HepG2 (cell line): ENCODE results near the gene SMARCC1. TPM values are rescaled to one million over a fixed set of nuclear protein-coding genes. Genes with fewer than 3 reads are reported as not detected.
A peak's percentile ranks its signal among the peaks of the same experiment; 100 is the strongest.

ENCODE experiments used
- ATAC-seq: fragments of 200-7000 bp; cut with Tn5 transposase; 3 replicates; pipeline ENCODE4 v1.9.1; 2020; ENCODE audit warnings: mild to moderate bottlenecking, moderate library complexity
- BruUV-seq: library from RNA; stranded (reverse); fragments of 400-500 nt; replicated peaks from 2 replicates; lab custom pipeline; 2021; lab: Mats Ljungman, UMichigan
- CTCF ChIA-PET: fragments of 300-600 bp; formaldehyde crosslinking; extraction: SDS; loops from one replicate; lab custom pipeline; 2021; ENCODE audit warnings: low total read pairs, inconsistent platforms, low intra/inter-chr PET ratio; lab: Yijun Ruan, JAX
- POLR2A ChIA-PET: fragments of 350-600 bp; sonication (Branson Sonifier 250); formaldehyde crosslinking; loops from one replicate; lab custom pipeline; 2020; ENCODE audit warnings: antibody characterized with exemption, inconsistent platforms; lab: Yijun Ruan, JAX
- DNase-seq: peaks from one replicate; pipeline ENCODE4 v3.0.0-alpha.2; 2015; ENCODE audit warnings: low spot score
- FAIRE-seq: peaks from 3 replicates; lab custom pipeline; 2011; peaks lifted over from hg19 to GRCh38; lab: Jason Lieb, UNC
- H2AFZ ChIP-seq: one replicate; pipeline ENCODE4 v1.6.1; 2011; ENCODE audit warnings: low read length, inconsistent platforms
- H3K27ac ChIP-seq: fragments of 300-600 bp; 3 replicates; pipeline ENCODE4 v1.8.0; 2011; ENCODE audit warnings: mixed run types, mild to moderate bottlenecking, mixed read lengths, low read length, inconsistent platforms; ENCODE audit not compliant: insufficient read depth; ENCODE audit errors: extremely low read length
- H3K27me3 ChIP-seq, 2 experiments: fragments of 200-600 bp in 1 of 2; 2 replicates in 1 of 2; 3 replicates in 1 of 2; pipeline versions ENCODE4 v1.6.0 to v1.8.0; 2011; ENCODE audit warnings: low read length in 2 of 2, mild to moderate bottlenecking in 2 of 2, moderate library complexity in 2 of 2, inconsistent platforms in 1 of 2; ENCODE audit not compliant: insufficient read depth in 2 of 2, control insufficient read depth in 1 of 2
- H3K36me3 ChIP-seq, 2 experiments: fragments of 200-600 bp in 1 of 2; replicated peaks in 1 of 2; 2 replicates in 1 of 2; 3 replicates in 1 of 2; pipeline versions ENCODE4 v1.5.1 to v1.8.0; 2011; ENCODE audit warnings: low read length in 2 of 2, inconsistent platforms in 1 of 2; ENCODE audit not compliant: insufficient read depth in 2 of 2, control insufficient read depth in 1 of 2
- H3K4me1 ChIP-seq: 2 replicates; pipeline ENCODE4 v1.5.1; 2012; ENCODE audit warnings: low read length, inconsistent platforms; ENCODE audit not compliant: insufficient read depth
- H3K4me2 ChIP-seq: 2 replicates; pipeline ENCODE4 v1.6.0; 2011; ENCODE audit warnings: low read depth, low read length, inconsistent platforms
- H3K4me3 ChIP-seq, 3 experiments: fragments of 200-600 bp in 1 of 3; sonication (generic), shearing (Covaris generic) in 1 of 3; replicated peaks in 1 of 3; 2 replicates each; pipeline ENCODE4 v1.5.1; 2011 to 2016; ENCODE audit warnings: low read length in 3 of 3, inconsistent platforms in 2 of 3, low read depth in 2 of 3, mild to moderate bottlenecking in 2 of 3, control low read depth in 1 of 3, mixed read lengths in 1 of 3; ENCODE audit not compliant: insufficient read depth in 1 of 3
- H3K79me2 ChIP-seq: one replicate; pipeline ENCODE4 v1.6.1; 2011; ENCODE audit warnings: low read length, inconsistent platforms; ENCODE audit not compliant: insufficient read depth
- H3K9ac ChIP-seq: 2 replicates; pipeline ENCODE4 v1.6.0; 2011; ENCODE audit warnings: mild to moderate bottlenecking, low read depth, low read length, inconsistent platforms; ENCODE audit not compliant: insufficient read depth
- H3K9me3 ChIP-seq: 2 replicates; pipeline ENCODE4 v1.5.1; 2012; ENCODE audit warnings: mild to moderate bottlenecking, low read length
- H4K20me1 ChIP-seq: 2 replicates; pipeline ENCODE4 v1.6.0; 2011; ENCODE audit warnings: inconsistent platforms, mild to moderate bottlenecking, low read length, moderate library complexity; ENCODE audit not compliant: insufficient read depth
- ASH2L ChIP-seq: fragments of 300-600, 200-600 bp; sonication (generic); IDR thresholded peaks from 2 replicates; pipeline ENCODE4 v1.7.0; 2017; ENCODE audit warnings: low read depth, mild to moderate bottlenecking, moderate library complexity, mixed read lengths, low read length; ENCODE audit not compliant: insufficient read length
- HOXA3 ChIP-seq: sonication (generic); formaldehyde crosslinking; IDR thresholded peaks from 2 replicates; pipeline ENCODE4 v1.5.0; 2020; ENCODE audit warnings: missing genetic modification reagents
- HOXA5 ChIP-seq: sonication (generic); formaldehyde crosslinking; IDR thresholded peaks from 2 replicates; pipeline ENCODE4 v1.4.0; 2020; ENCODE audit warnings: missing genetic modification reagents
- ZNF225 ChIP-seq: sonication (generic); formaldehyde crosslinking; IDR thresholded peaks from 2 replicates; pipeline ENCODE4 v1.4.0; 2020; ENCODE audit warnings: mild to moderate bottlenecking, missing genetic modification reagents
- ZNF83 ChIP-seq: sonication (generic); formaldehyde crosslinking; IDR thresholded peaks from 2 replicates; pipeline ENCODE4 v1.4.0; 2020; ENCODE audit warnings: missing genetic modification reagents, mild to moderate bottlenecking, borderline replicate concordance
- ZSCAN22 ChIP-seq: sonication (generic); formaldehyde crosslinking; IDR thresholded peaks from 2 replicates; pipeline ENCODE4 v1.4.0; 2020; ENCODE audit warnings: mild to moderate bottlenecking, missing genetic modification reagents
- WGBS: methylation state at CpG from one replicate; pipeline ENCODE4 v1.1.6; 2017; ENCODE audit warnings: low lambda C conversion rate; 5-methylcytosine and 5-hydroxymethylcytosine counted together
- in situ Hi-C: cut with HindIII; loops from 2 replicates; pipeline ENCODE4 v1.10.0; 2017; ENCODE audit warnings: low pct_unique_long_range_greater_than_20kb; ENCODE audit not compliant: extremely low pct_ligation_motif_present
- intact Hi-C: fragments of 100-400 bp; cut with micrococcal nuclease; formaldehyde crosslinking; loops from one replicate; pipeline ENCODE4 v1.10.0; 2022; ENCODE audit not compliant: unreplicated experiment
- polyA plus RNA-seq, 8 experiments: library from polyadenylated mRNA; depleted of rRNA in 3 of 8; stranded (reverse) in 7 of 8; unstranded in 1 of 8; fragments of >200 nt; fragmentation: Illumina TruSeq in 4 of 8; extraction: Trizol in 4 of 8; gene quantifications; 2 replicates each; pipeline versions ENCODE4 v1.2.1 to v1.2.3, GENCODE V29; 2011 to 2016; ENCODE audit warnings: low read depth in 4 of 8, missing spikeins in 1 of 8, mixed read lengths in 1 of 8; ENCODE audit not compliant: insufficient read depth in 1 of 8
- total RNA-seq, 5 experiments: library from RNA; depleted of rRNA; stranded (reverse); fragments of >200 nt; fragmentation: Illumina TruSeq; extraction: Trizol; gene quantifications; 2 replicates each; pipeline ENCODE4 v1.2.3, GENCODE V29; 2016; ENCODE audit warnings: low read depth in 1 of 5
- TF ChIP-seq, protein P1 (sequence below): sonication (generic); formaldehyde crosslinking; conservative IDR thresholded peaks from 2 replicates; pipeline ENCODE4 v1.8.1; 2023; ENCODE audit warnings: missing genetic modification reagents
- TF ChIP-seq, protein P2 (sequence below): IDR thresholded peaks from 2 replicates; pipeline ENCODE4 v1.6.1; 2016; ENCODE audit warnings: missing compliant biosample characterization, missing genetic modification reagents, borderline replicate concordance
- TF ChIP-seq, protein P3 (sequence below): sonication (generic); formaldehyde crosslinking; IDR thresholded peaks from 2 replicates; pipeline ENCODE4 v1.4.0; 2020; ENCODE audit warnings: missing genetic modification reagents, low read depth, mild to moderate bottlenecking, borderline replicate concordance

SMARCC1 gene
- total and polyA plus RNA-seq, 2 of the 13 experiments (the other 11 are each of a cell fraction or from before 2014, with no cell fraction given) = 47.9 to 58.4 TPM

DNA sequence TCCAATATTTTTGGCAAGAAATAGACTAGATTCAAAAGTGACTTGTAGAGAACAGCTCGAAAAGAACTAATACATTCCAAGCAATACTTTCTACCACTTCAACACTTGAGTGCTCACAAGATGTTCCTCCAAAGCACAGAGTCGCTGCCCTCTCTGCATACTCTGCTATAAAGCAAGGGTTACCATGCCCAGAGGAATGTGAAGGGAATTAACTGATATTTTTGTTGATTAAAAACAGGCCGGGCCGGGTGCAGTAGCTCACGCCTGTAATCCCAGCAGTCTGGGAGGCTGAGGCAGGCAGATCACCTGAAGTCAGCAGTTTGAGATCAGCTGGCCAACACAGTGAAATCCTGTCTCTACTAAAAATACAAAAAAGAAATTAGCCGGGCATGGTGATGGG, 145.5 kb downstream of the SMARCC1 start (continued):
- TF ChIP-seq ZNF225 (CRISPR knock-in tag) (no peak), HOXA5 (CRISPR knock-in tag) (no peak)

DNA sequence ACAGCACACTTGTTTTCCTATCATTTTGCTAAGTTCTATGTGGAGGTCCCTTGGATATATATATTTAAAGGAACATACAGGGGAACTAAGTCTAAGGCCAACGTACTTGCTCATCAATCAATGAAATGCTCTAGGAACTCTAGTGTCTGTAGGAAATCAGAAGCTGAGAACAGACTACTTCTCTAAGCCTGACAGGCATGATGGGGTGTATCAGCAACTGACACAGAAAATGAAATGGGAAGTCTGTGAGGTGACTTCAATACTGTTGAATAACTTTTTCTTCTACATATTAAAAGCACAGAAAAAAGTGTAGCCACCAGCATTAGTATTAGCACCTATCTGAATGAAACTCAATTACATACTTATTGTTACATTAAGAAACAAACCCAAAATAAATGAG, 146.2 kb downstream of the SMARCC1 start:
- Histone ChIP-seq H3K4me1 (peaks cover 11% of the 10 kb centered on the region; the same call in 1 of the 2 replicates), H3K4me3 (no peak overlapping the region), H3K36me3 (peaks cover 33 to 81% of the 10 kb centered on the region in 2 experiments), H3K79me2 (no peaks in the 10 kb centered on the region), H3K27me3 (no peaks in the 10 kb centered on the region), H3K27ac (no peak overlapping the region), H4K20me1 (no peaks in the 10 kb centered on the region), H3K9me3 (no peaks in the 10 kb centered on the region), H2AFZ (no peak overlapping the region), H3K9ac (no peak overlapping the region), H3K4me2 (no peak overlapping the region)
- intact Hi-C loops (no loop called here), in situ Hi-C loops (no loop called here)
- FAIRE-seq (no peak), DNase-seq (no peak), ATAC-seq (no peak)
- TSS peak; percentile 33 for BruUV-seq
- ChIA-PET POLR2A (no interaction called here), CTCF (no interaction called here)
- TF ChIP-seq ZSCAN22 = no peak
- TF ChIP-seq, protein P1, sequence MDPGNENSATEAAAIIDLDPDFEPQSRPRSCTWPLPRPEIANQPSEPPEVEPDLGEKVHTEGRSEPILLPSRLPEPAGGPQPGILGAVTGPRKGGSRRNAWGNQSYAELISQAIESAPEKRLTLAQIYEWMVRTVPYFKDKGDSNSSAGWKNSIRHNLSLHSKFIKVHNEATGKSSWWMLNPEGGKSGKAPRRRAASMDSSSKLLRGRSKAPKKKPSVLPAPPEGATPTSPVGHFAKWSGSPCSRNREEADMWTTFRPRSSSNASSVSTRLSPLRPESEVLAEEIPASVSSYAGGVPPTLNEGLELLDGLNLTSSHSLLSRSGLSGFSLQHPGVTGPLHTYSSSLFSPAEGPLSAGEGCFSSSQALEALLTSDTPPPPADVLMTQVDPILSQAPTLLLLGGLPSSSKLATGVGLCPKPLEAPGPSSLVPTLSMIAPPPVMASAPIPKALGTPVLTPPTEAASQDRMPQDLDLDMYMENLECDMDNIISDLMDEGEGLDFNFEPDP (CRISPR knock-in tag) = no peak
- no peak for TF ChIP-seq HOXA3 (CRISPR knock-in tag)
- no peak for TF ChIP-seq ASH2L
- TF ChIP-seq, protein P2, sequence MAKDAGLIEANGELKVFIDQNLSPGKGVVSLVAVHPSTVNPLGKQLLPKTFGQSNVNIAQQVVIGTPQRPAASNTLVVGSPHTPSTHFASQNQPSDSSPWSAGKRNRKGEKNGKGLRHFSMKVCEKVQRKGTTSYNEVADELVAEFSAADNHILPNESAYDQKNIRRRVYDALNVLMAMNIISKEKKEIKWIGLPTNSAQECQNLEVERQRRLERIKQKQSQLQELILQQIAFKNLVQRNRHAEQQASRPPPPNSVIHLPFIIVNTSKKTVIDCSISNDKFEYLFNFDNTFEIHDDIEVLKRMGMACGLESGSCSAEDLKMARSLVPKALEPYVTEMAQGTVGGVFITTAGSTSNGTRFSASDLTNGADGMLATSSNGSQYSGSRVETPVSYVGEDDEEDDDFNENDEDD (CRISPR knock-in tag) = no peak
- TF ChIP-seq, protein P3, sequence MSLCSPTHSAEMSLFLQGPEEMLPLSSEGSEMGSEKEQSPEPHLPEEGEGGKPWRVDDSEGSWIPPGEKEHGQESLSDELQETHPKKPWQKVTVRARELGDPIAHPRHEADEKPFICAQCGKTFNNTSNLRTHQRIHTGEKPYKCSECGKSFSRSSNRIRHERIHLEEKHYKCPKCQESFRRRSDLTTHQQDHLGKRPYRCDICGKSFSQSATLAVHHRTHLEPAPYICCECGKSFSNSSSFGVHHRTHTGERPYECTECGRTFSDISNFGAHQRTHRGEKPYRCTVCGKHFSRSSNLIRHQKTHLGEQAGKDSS (CRISPR knock-in tag) = no peak
- TF ChIP-seq ZNF83 (CRISPR knock-in tag) = no peak
- 96% methylated on average over 1 of the region's 1 CpG for WGBS
